Suppressor macrophage treated with lipopolysaccharide for 1 hour (primary cell): ENCODE data around the gene DNAH14.
"Not testable (repeated sequence)": the region's sequence is repeated elsewhere in the genome, so short reads cannot be mapped to it uniquely, and the experiment has no call there.

Experiments used
- DNase-seq, 3 donors: peaks; one replicate each; pipeline ENCODE4 v3.0.0-alpha.2; 2020 to 2022

Gene DNAH14

GRCh38 chr1:224922404-224923164 lies 6.9 kb upstream of the DNAH14 start:
- peak; percentile 5 to 58 (median 35) for DNase-seq

GRCh38 chr1:224923726-224924125 lies 5.7 kb upstream of the DNAH14 start:
- DNase-seq, result no peak

- DNase-seq, result not testable (repeated sequence)
Measured at GRCh38 chr1:224927631-224928030, 1.8 kb upstream of the DNAH14 start.

GRCh38 chr1:224928906-224929305 lies 569 bp upstream of the DNAH14 start:
- DNase-seq, result no peak

- no peak for DNase-seq
Measured at GRCh38 chr1:224931605-224932004, 2.1 kb downstream of the DNAH14 start.

GRCh38 chr1:224932607-224933249 lies 3.3 kb downstream of the DNAH14 start:
- DNase-seq, result no peak

- DNase-seq, result no peak
Measured at GRCh38 chr1:224933584-224933983, 4.1 kb downstream of the DNAH14 start.

- DNase-seq, result no peak
Measured at GRCh38 chr1:224938652-224939051, 9.2 kb downstream of the DNAH14 start.

GRCh38 chr1:224939844-224940425 lies 10.5 kb downstream of the DNAH14 start:
- DNase-seq, result no peak

GRCh38 chr1:224940735-224941134 lies 11.3 kb downstream of the DNAH14 start:
- DNase-seq, result not testable (repeated sequence)

- not testable (repeated sequence) for DNase-seq
Measured at GRCh38 chr1:224945651-224946348, 16.3 kb downstream of the DNAH14 start.

- not testable (repeated sequence) for DNase-seq
Measured at GRCh38 chr1:224946349-224946691, 16.8 kb downstream of the DNAH14 start.

GRCh38 chr1:224957696-224958095 lies 28.2 kb downstream of the DNAH14 start:
- DNase-seq, result no peak

- no peak for DNase-seq
Measured at GRCh38 chr1:224958490-224958889, 29.0 kb downstream of the DNAH14 start.

- no peak for DNase-seq
Measured at GRCh38 chr1:224959115-224959514, 29.6 kb downstream of the DNAH14 start.

GRCh38 chr1:224959656-224960055 lies 30.2 kb downstream of the DNAH14 start:
- DNase-seq, result no peak

GRCh38 chr1:224980181-224980580 lies 50.7 kb downstream of the DNAH14 start:
- DNase-seq, result peak in 1 of 3 donors; percentile 6

GRCh38 chr1:224981922-224982354 lies 52.5 kb downstream of the DNAH14 start:
- not testable (repeated sequence) for DNase-seq

GRCh38 chr1:224988042-224988441 lies 58.6 kb downstream of the DNAH14 start:
- no peak for DNase-seq

- DNase-seq, result no peak
Measured at GRCh38 chr1:224989615-224990014, 60.1 kb downstream of the DNAH14 start.

- DNase-seq, result not testable (repeated sequence)
Measured at GRCh38 chr1:224991550-224991949, 62.1 kb downstream of the DNAH14 start.

GRCh38 chr1:224995602-224996001 lies 66.1 kb downstream of the DNAH14 start:
- no peak for DNase-seq

GRCh38 chr1:224996266-224996665 lies 66.8 kb downstream of the DNAH14 start:
- no peak for DNase-seq
